EL (cell line): ENCODE results near the gene TAS1R3.
"Not testable (repeated sequence)": the region's sequence is repeated elsewhere in the genome, so short reads cannot be mapped to it uniquely, and the experiment has no call there.

ENCODE experiments used
- DNase-seq: peaks from one replicate; pipeline ENCODE4 v3.0.0-alpha.2; 2016

The TAS1R3 gene

DNA sequence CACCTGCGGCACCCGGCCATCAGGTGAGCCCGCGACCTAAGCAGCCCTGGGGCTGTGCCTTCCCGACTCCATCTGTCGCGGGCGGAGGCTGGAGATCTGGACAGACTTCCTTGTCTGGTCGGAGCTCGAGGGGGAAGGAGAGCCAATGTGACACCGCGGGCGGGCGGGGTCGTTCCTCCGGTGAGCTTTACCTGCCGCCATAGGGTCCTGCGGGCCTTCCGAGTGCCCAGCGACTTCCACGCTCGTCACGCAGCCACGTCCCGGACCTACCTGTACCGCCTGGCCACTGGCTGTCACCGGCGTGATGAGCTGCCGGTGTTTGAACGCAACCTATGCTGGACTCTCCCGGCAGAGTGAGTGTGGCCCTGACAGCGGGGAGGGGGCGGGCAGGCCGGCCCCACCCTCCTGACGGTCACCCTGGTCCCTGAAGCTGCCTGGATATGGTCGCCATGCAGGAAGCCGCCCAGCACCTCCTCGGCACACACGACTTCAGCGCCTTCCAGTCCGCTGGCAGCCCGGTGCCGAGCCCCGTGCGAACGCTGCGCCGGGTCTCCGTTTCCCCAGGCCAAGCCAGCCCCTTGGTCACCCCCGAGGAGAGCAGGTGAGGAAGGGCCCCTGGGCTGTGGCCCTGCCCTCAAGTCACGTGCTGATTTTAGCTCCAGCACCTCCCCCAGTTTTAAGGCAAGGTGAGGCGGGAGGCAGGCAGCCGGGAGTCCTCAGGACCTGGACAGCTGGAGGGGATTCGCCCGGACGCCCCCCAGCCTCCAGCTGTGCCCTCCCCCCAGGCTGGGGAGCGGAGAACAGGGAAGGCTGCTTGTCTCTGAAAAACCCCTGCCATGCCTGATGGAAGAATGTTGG lies 21.6 kb upstream of the TAS1R3 start:
- DNase-seq = peak; percentile 25

DNA sequence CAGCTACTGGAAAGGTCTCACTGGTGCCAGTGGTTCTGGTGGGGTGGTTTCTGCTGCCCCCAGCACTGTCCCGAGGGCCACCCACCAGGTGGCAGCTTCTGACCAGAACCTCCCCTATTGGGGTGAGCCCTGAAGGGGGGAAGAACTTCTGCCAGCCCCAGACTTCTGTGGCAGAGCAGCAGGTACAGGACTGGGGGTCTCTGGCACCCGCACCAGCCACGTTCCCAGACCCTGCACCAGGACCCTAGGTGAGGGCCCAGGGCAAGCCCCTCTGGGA lies 21.0 kb upstream of the TAS1R3 start:
- DNase-seq = no peak

DNA sequence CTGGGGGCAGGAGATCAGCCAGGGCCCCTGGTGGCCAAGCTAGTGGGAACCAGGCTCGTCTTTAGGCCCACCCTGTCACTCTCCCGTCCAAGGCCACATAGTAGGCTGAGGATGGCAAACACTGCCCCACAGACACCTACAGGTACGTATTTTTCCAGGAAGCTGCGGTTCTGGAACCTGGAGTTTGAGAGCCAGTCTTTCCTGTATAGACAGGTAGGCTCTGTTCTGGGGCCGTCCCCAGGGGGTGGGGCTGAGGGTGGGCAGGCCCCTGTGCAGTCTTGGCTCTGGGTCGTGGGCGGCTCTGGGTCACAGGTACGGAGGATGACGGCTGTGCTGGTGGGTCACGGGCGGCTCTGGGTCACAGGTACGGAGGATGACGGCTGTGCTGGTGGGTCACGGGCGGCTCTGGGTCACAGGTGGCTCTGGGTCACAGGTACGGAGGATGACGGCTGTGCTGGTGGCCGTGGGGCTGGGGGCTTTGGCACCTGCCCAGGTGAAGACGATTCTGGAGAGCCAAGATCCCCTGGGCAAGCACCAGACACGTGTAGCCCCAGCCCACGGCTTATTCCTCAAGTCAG lies 20.5 kb upstream of the TAS1R3 start:
- DNase-seq = no peak

DNA sequence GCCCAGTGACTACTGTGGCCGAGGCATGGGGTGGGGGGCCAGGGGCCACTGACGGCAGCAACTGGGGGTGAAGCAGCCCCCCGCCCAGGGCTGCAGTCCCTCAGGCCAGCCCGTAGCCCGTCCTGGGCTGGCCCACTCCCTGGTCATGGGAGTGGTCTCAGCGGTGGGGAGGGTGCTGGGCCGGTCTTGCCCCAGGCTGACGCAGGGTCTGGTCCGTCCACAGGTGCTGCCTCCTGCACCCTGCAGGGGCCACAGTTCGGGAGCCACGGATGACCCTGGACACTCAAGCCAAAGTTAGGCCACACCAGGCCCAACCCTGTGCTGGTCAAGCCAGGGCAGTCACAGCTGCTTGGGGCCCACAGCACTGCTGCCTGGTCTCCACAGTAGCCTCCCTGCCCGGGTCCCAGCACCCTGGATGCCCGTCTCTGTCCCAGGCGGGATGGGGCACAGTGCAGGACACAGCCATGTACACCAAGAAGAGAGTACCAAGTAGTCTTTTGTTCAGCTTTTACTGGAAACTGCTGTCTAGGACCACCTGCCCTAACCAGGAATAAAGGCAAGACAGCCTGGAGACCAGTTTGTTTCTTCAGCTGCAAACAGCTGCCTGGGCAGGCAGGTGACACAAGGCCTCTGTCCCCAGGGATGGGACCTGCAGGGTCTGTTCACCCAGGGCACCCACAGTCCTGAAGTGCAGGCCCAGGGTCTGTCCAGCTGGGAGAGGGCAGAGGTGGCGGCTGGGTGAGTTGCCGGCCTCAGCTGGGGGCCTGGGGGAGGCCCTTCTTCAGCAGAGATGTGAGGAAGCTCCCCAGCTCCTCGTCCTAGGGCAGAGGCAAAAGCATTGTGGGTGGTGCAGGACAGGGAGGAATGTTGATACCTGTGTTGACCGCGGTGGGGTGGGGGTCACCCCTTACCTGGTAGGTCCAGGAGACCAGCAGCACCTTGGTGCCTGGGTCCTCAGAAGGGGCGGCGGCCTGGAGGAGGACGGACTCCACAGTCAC lies 19.7 kb upstream of the TAS1R3 start:
- no peak for DNase-seq

DNA sequence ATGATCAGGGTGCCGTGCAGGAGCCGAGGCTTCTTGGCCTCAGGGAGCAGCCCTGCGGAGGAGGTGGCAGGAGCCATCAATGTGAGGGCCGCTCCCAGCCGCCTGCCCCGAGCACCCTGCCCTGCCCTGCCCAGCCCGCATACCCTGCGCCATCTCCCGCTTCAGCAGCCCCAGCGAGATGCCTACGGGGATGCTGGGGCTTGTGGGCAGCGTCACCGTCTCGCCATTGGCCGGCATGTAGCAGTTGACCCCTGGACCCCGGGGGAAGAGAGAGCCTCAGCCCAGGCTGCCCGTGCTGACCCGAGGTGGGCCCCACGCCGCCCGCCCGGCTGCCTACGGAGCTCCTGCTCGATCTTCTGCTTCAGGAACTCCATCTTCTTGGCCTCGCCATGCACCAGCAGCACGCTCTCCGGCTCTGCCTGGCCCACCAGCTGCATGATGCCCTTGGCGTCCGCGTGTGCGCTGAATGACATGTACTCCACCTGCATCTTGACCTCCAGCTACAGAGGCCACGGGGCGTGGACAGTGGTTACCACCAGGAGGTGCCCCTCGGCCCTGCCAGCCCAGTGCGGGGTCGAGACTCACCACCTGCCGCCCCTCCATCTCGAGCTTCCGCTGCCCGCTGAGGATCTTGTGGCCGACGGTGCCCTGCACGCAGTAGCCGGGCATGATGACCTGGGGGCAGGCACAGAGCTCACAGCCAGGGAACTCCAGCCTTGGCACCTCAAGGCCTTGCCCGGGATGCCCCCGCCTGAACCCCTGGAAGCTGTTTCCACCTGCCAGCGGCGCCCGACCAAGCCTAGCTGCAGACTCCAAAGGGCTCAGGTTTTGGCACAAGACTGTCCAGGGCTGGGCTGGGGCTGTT lies 18.4 kb upstream of the TAS1R3 start:
- no peak for DNase-seq

DNA sequence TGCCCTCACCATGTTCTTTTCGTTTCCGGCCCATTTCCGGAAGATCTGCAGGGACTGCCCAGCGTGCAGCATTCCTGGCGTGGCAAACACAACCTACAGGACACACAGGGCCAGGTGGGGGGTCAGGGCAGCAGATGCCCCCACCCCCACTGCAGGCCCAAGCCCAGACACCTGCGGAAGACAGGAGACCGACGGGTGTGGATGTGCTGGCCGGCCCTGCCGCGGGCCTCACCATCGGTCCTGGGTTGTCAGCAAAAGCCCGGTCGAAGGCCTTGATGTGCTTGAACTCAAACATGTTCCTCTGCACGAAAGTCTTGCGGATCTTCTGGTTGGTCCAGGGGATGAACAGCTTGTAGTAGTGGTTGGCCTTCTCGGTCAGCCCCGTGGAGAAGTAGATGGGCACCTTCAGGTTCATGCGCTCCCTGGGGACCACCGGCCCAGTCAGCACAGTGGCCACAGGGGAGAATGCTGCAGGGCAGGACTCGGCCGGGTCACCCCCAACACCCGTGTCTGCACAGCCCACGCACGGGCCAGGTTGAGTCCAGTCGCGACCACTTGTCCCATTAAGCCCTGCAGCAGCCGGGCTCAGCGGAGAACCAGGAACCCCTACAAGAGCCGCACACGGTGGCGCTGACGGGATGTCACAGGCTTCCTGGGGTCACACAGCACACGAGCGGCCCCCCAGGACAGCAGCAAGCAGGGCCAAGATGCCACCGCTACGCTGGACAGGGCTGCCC lies 17.4 kb upstream of the TAS1R3 start:
- DNase-seq = no peak

DNA sequence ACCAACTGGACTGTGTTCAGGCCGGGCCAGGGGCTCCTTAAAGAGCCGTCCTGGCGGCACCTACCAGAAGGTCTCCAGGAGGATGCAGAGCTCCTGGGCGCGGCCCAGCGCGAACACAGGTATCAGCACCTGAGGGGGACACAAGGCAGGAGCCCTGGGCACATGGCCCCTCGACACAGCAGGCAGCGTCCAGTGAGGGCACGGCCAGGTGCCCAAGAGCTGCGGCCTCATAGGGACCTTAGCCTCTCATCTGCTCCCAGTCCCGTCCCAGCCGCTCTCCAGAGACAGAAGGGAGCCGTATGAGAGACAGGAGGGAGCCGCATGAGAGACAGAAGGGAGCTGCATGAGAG lies 16.9 kb upstream of the TAS1R3 start:
- DNase-seq = no peak

DNA sequence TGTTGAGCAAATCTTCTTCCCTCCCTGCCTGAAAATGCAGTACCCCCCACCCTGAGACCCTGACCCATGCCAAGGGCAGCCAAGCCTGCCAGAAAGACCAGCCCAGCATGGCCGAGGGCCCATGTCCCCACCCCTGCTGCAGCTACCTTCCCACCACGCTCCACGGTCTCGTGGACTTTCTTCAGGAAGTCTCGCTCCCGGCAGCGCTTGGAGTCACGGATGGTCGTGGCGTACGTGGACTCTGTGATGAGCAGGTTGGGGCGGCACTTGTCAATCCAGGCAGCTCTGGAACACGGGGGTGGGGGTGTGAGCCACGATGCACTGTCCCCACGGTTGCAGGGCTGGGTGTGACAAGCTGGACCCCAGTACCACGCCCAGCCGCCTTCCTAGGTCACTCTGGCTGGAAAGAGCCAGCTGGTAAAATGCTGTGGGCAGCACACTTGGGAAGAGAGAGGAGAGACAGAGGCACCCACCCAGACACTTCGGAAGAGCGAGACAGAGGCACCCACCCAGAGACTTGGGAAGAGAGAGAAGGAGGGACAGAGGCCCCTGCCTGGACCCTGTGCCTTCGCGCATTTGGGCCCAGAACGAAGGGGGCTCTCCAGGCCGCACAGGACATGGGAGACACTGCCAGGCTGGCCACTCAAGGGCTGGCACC lies 16.3 kb upstream of the TAS1R3 start:
- no peak for DNase-seq

DNA sequence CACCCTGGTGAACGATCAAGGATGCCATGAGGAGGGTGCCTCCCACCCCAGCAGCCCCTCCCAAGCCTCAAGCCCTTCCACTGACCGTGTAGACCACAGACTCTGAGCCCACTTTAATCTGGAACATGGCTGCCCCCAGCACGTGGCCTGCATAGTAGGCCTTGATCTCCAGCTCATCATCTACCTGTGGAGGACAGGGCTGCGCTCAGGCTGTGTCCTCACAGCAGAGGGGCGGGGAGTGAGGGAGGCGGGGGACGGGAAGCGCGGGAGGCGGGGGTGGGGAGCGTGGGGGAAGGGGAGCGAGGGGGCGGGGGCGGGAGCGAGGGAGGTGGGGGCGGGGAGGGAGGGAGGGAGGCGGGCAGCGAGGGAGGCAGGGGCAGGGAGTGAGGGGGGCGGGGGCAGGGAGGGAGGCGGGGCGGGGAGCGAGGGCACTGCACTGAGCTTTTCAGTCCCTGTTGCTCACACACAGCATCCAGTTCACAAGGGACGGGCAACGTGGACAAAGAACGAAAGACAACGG lies 15.6 kb upstream of the TAS1R3 start:
- no peak for DNase-seq

DNA sequence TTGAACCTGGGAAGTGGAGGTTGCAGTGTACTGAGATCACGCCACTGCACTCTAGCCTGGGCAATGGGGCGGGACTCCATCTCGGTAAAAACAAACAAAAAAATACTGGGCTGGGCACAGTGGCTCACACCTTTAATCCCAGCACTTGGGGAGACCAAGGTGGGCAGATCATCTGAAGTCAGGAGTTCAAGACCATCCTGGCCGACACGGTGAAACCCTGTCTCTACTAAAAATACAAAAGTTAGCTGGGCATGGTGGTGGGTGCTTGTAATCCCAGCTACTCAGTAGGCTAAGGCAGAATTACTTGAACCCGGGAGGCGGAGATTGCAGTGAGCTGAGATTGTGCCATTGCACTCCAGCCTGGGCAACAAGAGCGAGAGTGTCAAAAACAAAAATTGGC lies 14.9 kb upstream of the TAS1R3 start:
- DNase-seq = not testable (repeated sequence)

DNA sequence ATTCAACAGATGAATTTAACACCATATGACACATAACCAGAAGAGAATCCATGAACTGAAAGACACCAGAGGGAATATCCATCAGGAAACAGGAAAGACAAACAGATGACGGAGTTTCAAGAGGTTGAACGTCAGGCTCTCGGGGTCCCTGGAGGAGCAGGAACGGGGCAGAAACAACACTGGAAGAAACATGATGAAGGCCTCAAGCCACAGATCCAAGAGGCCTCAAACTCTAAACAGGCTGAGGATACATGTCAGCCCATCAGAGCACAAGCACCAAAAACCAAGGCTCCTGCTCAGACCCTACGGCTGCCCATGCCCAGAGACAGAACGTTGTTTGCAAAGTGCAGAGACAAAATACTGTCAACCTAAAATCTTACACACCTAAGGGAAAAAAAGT lies 13.7 kb upstream of the TAS1R3 start:
- no peak for DNase-seq

DNA sequence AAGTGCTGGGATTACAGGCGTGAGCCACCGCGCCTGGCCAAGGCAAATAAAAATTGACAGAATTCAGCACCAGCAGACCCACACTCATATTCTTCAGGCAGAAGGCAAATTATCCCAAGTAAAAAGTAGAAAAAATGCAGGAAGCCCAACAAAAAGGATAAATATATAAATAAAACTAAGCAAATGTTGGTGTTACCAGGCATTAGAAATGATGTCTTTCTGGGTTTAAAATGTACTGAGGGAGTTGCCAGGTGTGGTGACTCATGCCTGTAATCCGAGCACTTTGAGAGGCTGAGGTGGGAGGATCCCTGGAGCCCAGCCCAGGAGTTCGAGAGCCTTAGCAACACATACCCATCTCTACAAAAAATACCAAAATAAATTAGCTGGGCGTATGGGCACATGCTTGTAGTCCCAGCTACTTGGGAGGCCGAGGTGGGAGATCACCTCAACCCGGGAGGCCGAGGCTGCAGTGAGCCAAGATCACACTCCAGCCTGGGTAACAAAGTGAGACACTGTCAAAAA lies 12.9 kb upstream of the TAS1R3 start:
- DNase-seq = peak; percentile 91

DNA sequence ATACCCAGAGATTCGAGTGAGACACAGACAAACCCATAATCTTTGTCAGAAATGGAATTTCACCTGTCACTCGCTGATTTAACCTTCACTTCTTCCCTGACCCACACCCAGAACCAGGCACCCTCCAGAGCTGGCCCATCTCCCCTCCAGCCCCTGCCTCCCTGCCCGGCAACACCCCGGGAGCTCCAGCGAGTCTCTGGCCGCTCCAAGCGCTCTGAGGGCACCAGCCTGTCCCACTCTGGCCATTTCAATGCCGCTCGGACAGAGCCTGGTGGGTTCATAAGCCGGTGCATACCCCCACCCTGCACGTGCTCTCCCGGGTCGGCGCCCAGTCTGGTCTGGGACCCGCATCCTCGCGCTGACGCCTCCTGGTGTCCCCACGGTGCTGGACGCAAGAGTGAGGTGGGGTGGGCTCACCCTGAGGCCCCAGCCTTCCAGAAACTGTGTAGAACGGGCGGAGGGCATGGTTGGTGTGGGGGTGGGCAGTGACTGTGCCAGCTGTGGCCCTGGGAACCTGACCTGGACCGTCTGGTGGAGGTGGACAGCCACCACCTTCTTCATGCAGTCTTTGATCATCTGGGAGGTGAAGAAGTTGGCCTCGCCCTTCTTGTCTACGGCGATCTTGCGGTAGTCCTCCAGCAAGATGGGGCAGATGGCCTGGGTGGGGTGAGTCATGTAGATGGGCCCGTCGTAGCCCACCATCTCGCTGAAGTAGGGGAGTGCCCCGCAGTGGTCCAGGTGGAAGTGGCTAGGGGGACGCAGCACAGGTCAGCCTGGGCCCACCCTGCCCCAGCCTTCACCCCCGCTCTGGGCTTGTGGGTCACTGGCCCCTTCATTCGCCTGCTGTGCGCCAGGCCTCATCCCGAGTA lies 12.1 kb upstream of the TAS1R3 start:
- DNase-seq = no peak

DNA sequence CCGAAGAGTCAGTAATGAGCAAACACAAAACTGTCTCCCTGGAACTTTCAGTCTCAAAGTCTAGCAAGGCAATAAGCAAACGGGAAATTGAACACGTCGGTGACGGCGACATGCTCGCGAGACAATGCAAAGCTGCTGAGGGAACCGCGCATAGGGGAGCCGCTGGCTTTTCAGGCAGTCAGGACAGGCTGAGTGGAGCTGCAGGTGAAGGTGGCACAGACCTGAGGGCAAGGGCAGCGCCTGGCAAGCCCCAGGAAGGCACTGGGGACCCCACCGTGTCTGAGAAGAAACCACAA lies 11.5 kb upstream of the TAS1R3 start:
- DNase-seq = no peak

DNA sequence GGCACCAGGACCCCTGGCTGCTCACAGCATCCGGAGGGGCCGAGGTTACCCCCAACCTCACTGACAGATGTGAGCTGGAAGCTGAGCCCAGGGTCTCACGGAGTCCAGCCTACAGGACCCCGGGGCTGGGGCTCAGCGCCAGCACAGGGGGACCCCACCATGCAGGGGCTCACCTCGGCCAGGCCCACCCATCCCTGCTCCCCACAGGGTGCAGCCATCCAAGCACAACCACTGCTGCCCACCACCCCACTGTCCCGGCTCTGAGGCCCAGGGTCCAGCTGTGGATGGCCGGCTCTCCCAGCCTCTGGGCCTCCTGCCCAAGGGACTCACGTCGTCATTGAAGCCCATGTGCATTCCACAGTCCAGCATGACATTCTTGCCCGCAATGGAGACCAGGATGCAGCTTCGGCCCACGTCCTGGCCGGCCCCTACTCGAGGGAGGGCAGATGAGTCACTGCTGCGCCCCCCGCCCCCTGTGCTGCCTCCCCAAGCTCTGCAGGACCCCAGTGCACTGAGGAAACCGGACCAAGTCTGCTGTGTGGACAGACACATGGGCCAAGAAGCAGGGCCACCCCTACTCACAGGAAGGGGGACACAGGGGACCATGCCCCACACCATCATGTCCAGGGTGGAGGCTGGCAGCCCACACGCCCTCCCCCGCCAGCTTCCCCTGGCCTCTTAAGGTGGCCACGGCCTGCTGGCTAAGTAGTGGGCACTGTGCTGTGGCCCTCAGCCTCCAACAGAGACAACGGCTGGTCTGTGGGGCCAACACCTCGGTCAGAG lies 10.2 kb upstream of the TAS1R3 start:
- DNase-seq = peak; percentile 52

DNA sequence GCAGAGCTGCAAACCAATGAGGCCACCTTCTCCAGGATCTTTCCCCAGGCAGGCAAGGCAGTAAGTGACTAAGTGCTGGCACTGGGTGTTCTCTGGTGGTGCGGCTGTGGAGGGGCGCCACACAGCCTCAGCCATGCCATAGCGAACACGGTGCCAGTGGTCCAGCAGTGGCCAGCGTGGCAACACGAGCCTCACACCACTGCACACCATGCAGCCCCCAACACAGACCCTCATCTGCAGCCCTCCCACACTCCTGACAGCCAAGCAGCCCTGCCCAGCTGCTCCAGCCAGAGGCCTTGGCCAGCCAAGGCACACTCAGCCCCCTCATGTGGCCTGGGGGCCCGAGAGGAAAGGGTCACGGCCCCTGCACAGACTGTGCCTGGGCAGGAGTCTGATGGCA lies 9.6 kb upstream of the TAS1R3 start:
- no peak for DNase-seq

DNA sequence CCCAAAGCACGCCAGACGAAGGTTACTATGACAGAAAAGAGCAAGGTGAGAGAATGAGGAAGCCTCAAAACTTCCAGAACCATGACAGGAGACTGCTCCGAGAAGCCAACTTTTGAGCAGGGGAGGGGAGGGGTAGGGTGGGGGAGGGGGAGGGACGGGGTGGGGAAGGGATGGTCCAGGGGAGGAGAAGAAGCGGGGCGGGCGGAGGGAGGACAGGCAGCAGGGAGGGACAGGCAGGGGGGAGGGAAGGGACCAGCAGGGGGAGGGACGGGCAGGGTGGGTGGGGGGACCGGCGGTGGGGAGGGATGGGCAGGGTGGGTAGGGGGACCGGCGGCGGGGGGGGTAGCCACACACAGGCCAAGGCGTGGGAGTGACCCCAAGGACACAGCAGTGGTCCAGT lies 8.7 kb upstream of the TAS1R3 start:
- no peak for DNase-seq

DNA sequence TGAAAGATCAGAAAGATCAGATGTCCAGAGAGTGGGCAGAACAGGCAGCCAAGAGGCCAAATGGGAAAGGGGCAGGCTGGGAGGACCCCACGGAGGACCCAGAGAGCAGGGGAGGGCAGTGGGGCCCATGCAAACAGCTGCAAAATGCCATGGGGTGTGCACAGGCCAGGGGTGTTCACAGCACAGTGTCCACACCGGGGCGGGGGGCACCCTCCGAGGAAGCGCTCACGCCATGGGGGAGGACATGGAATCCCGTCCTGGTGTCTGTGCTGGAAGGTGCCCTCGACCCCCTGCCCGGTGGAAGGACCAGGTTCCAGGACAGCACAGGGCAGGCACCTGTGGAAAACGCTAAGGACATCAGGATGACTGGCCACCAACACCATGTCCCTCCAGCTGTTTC lies 8.1 kb upstream of the TAS1R3 start:
- DNase-seq = no peak

DNA sequence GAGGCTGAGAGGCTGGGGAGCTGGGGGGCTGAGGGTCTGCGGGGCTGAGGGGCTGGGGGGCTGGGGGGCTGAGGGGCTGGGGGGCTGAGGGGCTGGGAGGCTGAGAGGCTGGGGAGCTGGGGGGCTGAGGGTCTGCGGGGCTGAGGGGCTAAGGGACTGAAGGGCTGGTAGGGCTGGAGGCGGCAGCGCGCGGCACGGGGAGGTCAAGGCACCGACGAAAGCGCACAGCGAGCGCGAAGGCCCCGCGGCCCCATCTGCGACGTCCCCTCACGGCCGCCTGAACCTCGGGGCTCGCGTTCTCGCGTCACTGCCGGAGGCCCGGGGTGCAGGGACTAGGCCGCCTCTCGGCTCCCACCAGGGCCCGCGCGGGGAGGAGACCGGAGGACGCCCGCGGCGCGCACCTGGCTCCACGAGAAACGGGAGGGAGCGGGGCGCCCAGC lies 7.0 kb upstream of the TAS1R3 start:
- DNase-seq = no peak
